HepG2 (cell line): ENCODE data around the gene SCGB1D2. TPM values are rescaled to one million over a fixed set of nuclear protein-coding genes. Genes with fewer than 3 reads are reported as not detected.

Experiments used
- ATAC-seq: fragments of 200-7000 bp; cut with Tn5 transposase; 3 replicates; pipeline ENCODE4 v1.9.1; 2020; ENCODE audit warnings: mild to moderate bottlenecking, moderate library complexity
- BruUV-seq: library from RNA; stranded (reverse); fragments of 400-500 nt; replicated peaks from 2 replicates; lab custom pipeline; 2021; lab: Mats Ljungman, UMichigan
- CTCF ChIA-PET: fragments of 300-600 bp; formaldehyde crosslinking; extraction: SDS; loops from one replicate; lab custom pipeline; 2021; ENCODE audit warnings: low total read pairs, inconsistent platforms, low intra/inter-chr PET ratio; lab: Yijun Ruan, JAX
- POLR2A ChIA-PET: fragments of 350-600 bp; sonication (Branson Sonifier 250); formaldehyde crosslinking; loops from one replicate; lab custom pipeline; 2020; ENCODE audit warnings: antibody characterized with exemption, inconsistent platforms; lab: Yijun Ruan, JAX
- DNase-seq: peaks from one replicate; pipeline ENCODE4 v3.0.0-alpha.2; 2015; ENCODE audit warnings: low spot score
- FAIRE-seq: peaks from 3 replicates; lab custom pipeline; 2011; peaks lifted over from hg19 to GRCh38; lab: Jason Lieb, UNC
- H2AFZ ChIP-seq: one replicate; pipeline ENCODE4 v1.6.1; 2011; ENCODE audit warnings: low read length, inconsistent platforms
- H3K27ac ChIP-seq: fragments of 300-600 bp; 3 replicates; pipeline ENCODE4 v1.8.0; 2011; ENCODE audit warnings: mixed run types, mild to moderate bottlenecking, mixed read lengths, low read length, inconsistent platforms; ENCODE audit not compliant: insufficient read depth; ENCODE audit errors: extremely low read length
- H3K27me3 ChIP-seq, 2 experiments: fragments of 200-600 bp in 1 of 2; 2 replicates in 1 of 2; 3 replicates in 1 of 2; pipeline versions ENCODE4 v1.6.0 to v1.8.0; 2011; ENCODE audit warnings: low read length in 2 of 2, mild to moderate bottlenecking in 2 of 2, moderate library complexity in 2 of 2, inconsistent platforms in 1 of 2; ENCODE audit not compliant: insufficient read depth in 2 of 2, control insufficient read depth in 1 of 2
- H3K36me3 ChIP-seq, 2 experiments: fragments of 200-600 bp in 1 of 2; replicated peaks in 1 of 2; 2 replicates in 1 of 2; 3 replicates in 1 of 2; pipeline versions ENCODE4 v1.5.1 to v1.8.0; 2011; ENCODE audit warnings: low read length in 2 of 2, inconsistent platforms in 1 of 2; ENCODE audit not compliant: insufficient read depth in 2 of 2, control insufficient read depth in 1 of 2
- H3K4me1 ChIP-seq: 2 replicates; pipeline ENCODE4 v1.5.1; 2012; ENCODE audit warnings: low read length, inconsistent platforms; ENCODE audit not compliant: insufficient read depth
- H3K4me2 ChIP-seq: 2 replicates; pipeline ENCODE4 v1.6.0; 2011; ENCODE audit warnings: low read depth, low read length, inconsistent platforms
- H3K4me3 ChIP-seq, 3 experiments: fragments of 200-600 bp in 1 of 3; sonication (generic), shearing (Covaris generic) in 1 of 3; replicated peaks in 1 of 3; 2 replicates each; pipeline ENCODE4 v1.5.1; 2011 to 2016; ENCODE audit warnings: low read length in 3 of 3, inconsistent platforms in 2 of 3, low read depth in 2 of 3, mild to moderate bottlenecking in 2 of 3, control low read depth in 1 of 3, mixed read lengths in 1 of 3; ENCODE audit not compliant: insufficient read depth in 1 of 3
- H3K79me2 ChIP-seq: one replicate; pipeline ENCODE4 v1.6.1; 2011; ENCODE audit warnings: low read length, inconsistent platforms; ENCODE audit not compliant: insufficient read depth
- H3K9ac ChIP-seq: 2 replicates; pipeline ENCODE4 v1.6.0; 2011; ENCODE audit warnings: mild to moderate bottlenecking, low read depth, low read length, inconsistent platforms; ENCODE audit not compliant: insufficient read depth
- H3K9me3 ChIP-seq: 2 replicates; pipeline ENCODE4 v1.5.1; 2012; ENCODE audit warnings: mild to moderate bottlenecking, low read length
- H4K20me1 ChIP-seq: 2 replicates; pipeline ENCODE4 v1.6.0; 2011; ENCODE audit warnings: inconsistent platforms, mild to moderate bottlenecking, low read length, moderate library complexity; ENCODE audit not compliant: insufficient read depth
- ETV6 ChIP-seq: sonication (generic); formaldehyde crosslinking; conservative IDR thresholded peaks from 2 replicates; pipeline ENCODE4 v1.4.0; 2020; ENCODE audit warnings: missing genetic modification reagents
- HIVEP1 ChIP-seq: sonication (generic); formaldehyde crosslinking; IDR thresholded peaks from 2 replicates; pipeline ENCODE4 v1.4.0; 2020; ENCODE audit warnings: mild to moderate bottlenecking, missing genetic modification reagents
- HMGA1 ChIP-seq: sonication (generic); formaldehyde crosslinking; conservative IDR thresholded peaks from 2 replicates; pipeline ENCODE4 v1.4.0; 2020; ENCODE audit warnings: missing genetic modification reagents
- KAT7 ChIP-seq: IDR thresholded peaks from 2 replicates; pipeline ENCODE4 v1.6.1; 2018; ENCODE audit warnings: borderline replicate concordance, missing compliant biosample characterization
- POGZ ChIP-seq: sonication (generic); formaldehyde crosslinking; IDR thresholded peaks from 2 replicates; pipeline ENCODE4 v1.4.0; 2020; ENCODE audit warnings: mild to moderate bottlenecking, missing genetic modification reagents
- RFXAP ChIP-seq: sonication (generic); formaldehyde crosslinking; IDR thresholded peaks from 2 replicates; pipeline ENCODE4 v1.4.0; 2020; ENCODE audit warnings: missing genetic modification reagents, borderline replicate concordance
- SOX5 ChIP-seq: IDR thresholded peaks from 2 replicates; pipeline ENCODE4 v1.6.1; 2016; ENCODE audit warnings: borderline replicate concordance
- SPEN ChIP-seq: sonication (generic); formaldehyde crosslinking; IDR thresholded peaks from 2 replicates; pipeline ENCODE4 v1.5.1; 2020; ENCODE audit warnings: low read depth, mild to moderate bottlenecking, missing genetic modification reagents
- ZNF124 ChIP-seq: sonication (generic); formaldehyde crosslinking; IDR thresholded peaks from 2 replicates; pipeline ENCODE4 v1.4.0; 2020; ENCODE audit warnings: missing genetic modification reagents
- WGBS: methylation state at CpG from one replicate; pipeline ENCODE4 v1.1.6; 2017; ENCODE audit warnings: low lambda C conversion rate; 5-methylcytosine and 5-hydroxymethylcytosine counted together
- in situ Hi-C: cut with HindIII; loops from 2 replicates; pipeline ENCODE4 v1.10.0; 2017; ENCODE audit warnings: low pct_unique_long_range_greater_than_20kb; ENCODE audit not compliant: extremely low pct_ligation_motif_present
- intact Hi-C: fragments of 100-400 bp; cut with micrococcal nuclease; formaldehyde crosslinking; loops from one replicate; pipeline ENCODE4 v1.10.0; 2022; ENCODE audit not compliant: unreplicated experiment
- polyA plus RNA-seq, 8 experiments: library from polyadenylated mRNA; depleted of rRNA in 3 of 8; stranded (reverse) in 7 of 8; unstranded in 1 of 8; fragments of >200 nt; fragmentation: Illumina TruSeq in 4 of 8; extraction: Trizol in 4 of 8; gene quantifications; 2 replicates each; pipeline versions ENCODE4 v1.2.1 to v1.2.3, GENCODE V29; 2011 to 2016; ENCODE audit warnings: low read depth in 4 of 8, missing spikeins in 1 of 8, mixed read lengths in 1 of 8; ENCODE audit not compliant: insufficient read depth in 1 of 8
- total RNA-seq, 5 experiments: library from RNA; depleted of rRNA; stranded (reverse); fragments of >200 nt; fragmentation: Illumina TruSeq; extraction: Trizol; gene quantifications; 2 replicates each; pipeline ENCODE4 v1.2.3, GENCODE V29; 2016; ENCODE audit warnings: low read depth in 1 of 5
- TF ChIP-seq, protein P1 (sequence below): sonication (generic); formaldehyde crosslinking; IDR thresholded peaks from 2 replicates; pipeline ENCODE4 v1.5.1; 2020; ENCODE audit warnings: missing genetic modification reagents, mild to moderate bottlenecking, borderline replicate concordance
- TF ChIP-seq, protein P2 (sequence below): sonication (generic); formaldehyde crosslinking; IDR thresholded peaks from 2 replicates; pipeline ENCODE4 v1.8.0; 2022; ENCODE audit warnings: mild to moderate bottlenecking, missing genetic modification reagents, borderline replicate concordance
- TF ChIP-seq, protein P3 (sequence below): sonication (generic); formaldehyde crosslinking; IDR thresholded peaks from 2 replicates; pipeline ENCODE4 v1.9.0; 2021; ENCODE audit warnings: mild to moderate bottlenecking, missing genetic modification reagents

The SCGB1D2 gene
- total and polyA plus RNA-seq, 2 of the 13 experiments (the other 11 are each of a cell fraction or from before 2014, with no cell fraction given), result not detected

DNA sequence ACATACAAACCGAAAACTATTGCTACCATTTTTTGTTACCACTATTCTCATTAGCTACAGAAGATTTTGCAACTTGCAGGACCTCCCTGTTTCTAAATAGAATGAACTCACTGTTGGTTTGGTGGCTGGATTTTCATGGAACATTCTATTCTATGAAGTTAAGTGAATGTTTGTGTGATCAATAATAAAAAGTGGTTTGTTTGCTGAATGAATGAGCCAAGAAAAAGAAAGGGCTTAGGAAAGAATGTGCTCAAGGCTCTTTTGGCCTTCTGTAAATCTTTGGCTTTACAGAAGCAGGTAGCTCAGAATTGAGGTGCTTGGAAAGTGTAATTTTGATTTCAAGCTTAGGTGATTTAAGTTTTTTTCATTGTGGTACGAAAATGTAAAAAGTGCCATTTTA lies 5.9 kb upstream of the SCGB1D2 start (continued):
- TF ChIP-seq, protein P1, sequence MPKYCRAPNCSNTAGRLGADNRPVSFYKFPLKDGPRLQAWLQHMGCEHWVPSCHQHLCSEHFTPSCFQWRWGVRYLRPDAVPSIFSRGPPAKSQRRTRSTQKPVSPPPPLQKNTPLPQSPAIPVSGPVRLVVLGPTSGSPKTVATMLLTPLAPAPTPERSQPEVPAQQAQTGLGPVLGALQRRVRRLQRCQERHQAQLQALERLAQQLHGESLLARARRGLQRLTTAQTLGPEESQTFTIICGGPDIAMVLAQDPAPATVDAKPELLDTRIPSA (CRISPR knock-in tag), result no peak
- no peak for TF ChIP-seq KAT7 (CRISPR knock-in tag)
- TF ChIP-seq ZNF124, result no peak
- no peak for TF ChIP-seq HIVEP1 (CRISPR knock-in tag)
- TF ChIP-seq HMGA1, result no peak
- TF ChIP-seq ETV6 (CRISPR knock-in tag), result no peak
- TF ChIP-seq SOX5, result no peak
- no peak for TF ChIP-seq RFXAP (CRISPR knock-in tag)
- no peak for TF ChIP-seq SPEN (CRISPR knock-in tag)
- TF ChIP-seq, protein P2, sequence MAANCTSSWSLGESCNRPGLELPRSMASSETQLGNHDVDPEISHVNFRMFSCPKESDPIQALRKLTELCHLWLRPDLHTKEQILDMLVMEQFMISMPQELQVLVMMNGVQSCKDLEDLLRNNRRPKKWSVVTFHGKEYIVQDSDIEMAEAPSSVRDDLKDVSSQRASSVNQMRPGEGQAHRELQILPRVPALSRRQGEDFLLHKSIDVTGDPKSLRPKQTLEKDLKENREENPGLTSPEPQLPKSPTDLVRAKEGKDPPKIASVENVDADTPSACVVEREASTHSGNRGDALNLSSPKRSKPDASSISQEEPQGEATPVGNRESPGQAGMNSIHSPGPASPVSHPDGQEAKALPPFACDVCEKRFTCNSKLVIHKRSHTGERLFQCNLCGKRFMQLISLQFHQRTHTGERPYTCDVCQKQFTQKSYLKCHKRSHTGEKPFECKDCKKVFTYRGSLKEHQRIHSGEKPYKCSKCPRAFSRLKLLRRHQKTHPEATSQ (CRISPR knock-in tag), result no peak

DNA sequence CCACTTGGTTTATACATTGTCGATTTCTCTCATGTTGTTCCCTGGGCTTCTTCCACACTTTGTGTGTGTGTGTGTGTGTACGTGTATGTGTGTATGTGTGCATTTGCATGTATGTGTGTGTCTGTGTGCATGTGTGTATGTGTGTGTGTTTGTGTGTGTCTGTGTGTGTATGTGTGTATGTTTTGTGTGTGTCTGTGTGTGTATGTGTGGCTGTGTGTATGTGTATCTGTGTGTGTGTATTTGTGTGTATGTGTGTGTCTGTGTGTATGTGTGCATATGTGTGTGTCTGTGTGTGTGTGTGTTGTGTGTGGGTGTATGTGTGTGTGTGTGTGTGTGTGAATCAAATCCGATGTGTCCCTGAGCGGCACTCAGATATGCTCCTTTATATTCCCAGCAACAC lies 4.5 kb upstream of the SCGB1D2 start:
- no peak overlapping the region for H3K9ac ChIP-seq
- no peak for FAIRE-seq
- H3K9me3 ChIP-seq, result no peaks in the 10 kb centered on the region
- BruUV-seq, result no TSS peak
- no peaks in the 10 kb centered on the region for H3K36me3 ChIP-seq
- H3K4me3 ChIP-seq, result no peak overlapping the region
- no peaks in the 10 kb centered on the region for H3K79me2 ChIP-seq
- no peak for DNase-seq
- H2AFZ ChIP-seq, result no peak overlapping the region
- no peaks in the 10 kb centered on the region for H4K20me1 ChIP-seq
- intact Hi-C loops (no loop called here), in situ Hi-C loops (no loop called here)
- ChIA-PET POLR2A (no interaction called here), CTCF (no interaction called here)
- H3K4me2 ChIP-seq, result no peak overlapping the region
- 0% methylated on average over 4 of the region's 4 CpGs for WGBS
- peaks cover 10% of the 10 kb centered on the region; the same call in 1 of the 2 replicates for H3K4me1 ChIP-seq
- no peak for ATAC-seq
- TF ChIP-seq POGZ, result no peak
- TF ChIP-seq, protein P3, sequence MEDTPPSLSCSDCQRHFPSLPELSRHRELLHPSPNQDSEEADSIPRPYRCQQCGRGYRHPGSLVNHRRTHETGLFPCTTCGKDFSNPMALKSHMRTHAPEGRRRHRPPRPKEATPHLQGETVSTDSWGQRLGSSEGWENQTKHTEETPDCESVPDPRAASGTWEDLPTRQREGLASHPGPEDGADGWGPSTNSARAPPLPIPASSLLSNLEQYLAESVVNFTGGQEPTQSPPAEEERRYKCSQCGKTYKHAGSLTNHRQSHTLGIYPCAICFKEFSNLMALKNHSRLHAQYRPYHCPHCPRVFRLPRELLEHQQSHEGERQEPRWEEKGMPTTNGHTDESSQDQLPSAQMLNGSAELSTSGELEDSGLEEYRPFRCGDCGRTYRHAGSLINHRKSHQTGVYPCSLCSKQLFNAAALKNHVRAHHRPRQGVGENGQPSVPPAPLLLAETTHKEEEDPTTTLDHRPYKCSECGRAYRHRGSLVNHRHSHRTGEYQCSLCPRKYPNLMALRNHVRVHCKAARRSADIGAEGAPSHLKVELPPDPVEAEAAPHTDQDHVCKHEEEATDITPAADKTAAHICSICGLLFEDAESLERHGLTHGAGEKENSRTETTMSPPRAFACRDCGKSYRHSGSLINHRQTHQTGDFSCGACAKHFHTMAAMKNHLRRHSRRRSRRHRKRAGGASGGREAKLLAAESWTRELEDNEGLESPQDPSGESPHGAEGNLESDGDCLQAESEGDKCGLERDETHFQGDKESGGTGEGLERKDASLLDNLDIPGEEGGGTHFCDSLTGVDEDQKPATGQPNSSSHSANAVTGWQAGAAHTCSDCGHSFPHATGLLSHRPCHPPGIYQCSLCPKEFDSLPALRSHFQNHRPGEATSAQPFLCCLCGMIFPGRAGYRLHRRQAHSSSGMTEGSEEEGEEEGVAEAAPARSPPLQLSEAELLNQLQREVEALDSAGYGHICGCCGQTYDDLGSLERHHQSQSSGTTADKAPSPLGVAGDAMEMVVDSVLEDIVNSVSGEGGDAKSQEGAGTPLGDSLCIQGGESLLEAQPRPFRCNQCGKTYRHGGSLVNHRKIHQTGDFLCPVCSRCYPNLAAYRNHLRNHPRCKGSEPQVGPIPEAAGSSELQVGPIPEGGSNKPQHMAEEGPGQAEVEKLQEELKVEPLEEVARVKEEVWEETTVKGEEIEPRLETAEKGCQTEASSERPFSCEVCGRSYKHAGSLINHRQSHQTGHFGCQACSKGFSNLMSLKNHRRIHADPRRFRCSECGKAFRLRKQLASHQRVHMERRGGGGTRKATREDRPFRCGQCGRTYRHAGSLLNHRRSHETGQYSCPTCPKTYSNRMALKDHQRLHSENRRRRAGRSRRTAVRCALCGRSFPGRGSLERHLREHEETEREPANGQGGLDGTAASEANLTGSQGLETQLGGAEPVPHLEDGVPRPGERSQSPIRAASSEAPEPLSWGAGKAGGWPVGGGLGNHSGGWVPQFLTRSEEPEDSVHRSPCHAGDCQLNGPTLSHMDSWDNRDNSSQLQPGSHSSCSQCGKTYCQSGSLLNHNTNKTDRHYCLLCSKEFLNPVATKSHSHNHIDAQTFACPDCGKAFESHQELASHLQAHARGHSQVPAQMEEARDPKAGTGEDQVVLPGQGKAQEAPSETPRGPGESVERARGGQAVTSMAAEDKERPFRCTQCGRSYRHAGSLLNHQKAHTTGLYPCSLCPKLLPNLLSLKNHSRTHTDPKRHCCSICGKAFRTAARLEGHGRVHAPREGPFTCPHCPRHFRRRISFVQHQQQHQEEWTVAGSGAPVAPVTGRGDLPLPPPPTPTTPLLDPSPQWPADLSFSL (CRISPR knock-in tag), result peak; percentile 48; the same call in 1 of the 2 replicates
- peaks cover 0 to 24% of the 10 kb centered on the region in 2 experiments; a peak in 2 of 5 replicates for H3K27me3 ChIP-seq
- H3K27ac ChIP-seq, result no peak overlapping the region
